HepG2 (cell line): ENCODE measurements around the gene TMCO2. TPM values are rescaled to one million over a fixed set of nuclear protein-coding genes. Genes with fewer than 3 reads are reported as not detected.

Experiments used
- AGO1 ChIP-seq: fragments of 200-400 bp; formaldehyde crosslinking; IDR thresholded peaks from 2 replicates; pipeline ENCODE4 v1.6.1; 2017; ENCODE audit warnings: mild to moderate bottlenecking, low read depth, low read length, moderate library complexity; ENCODE audit not compliant: poor library complexity, severe bottlenecking
- ATF7 ChIP-seq, 2 experiments: fragments of 450-650 bp in 1 of 2; sonication (generic) in 1 of 2; formaldehyde crosslinking in 1 of 2; IDR thresholded peaks; 2 replicates each; pipeline versions ENCODE4 v1.4.0 to v1.6.1; 2016 to 2020; ENCODE audit warnings: antibody characterized with exemption in 1 of 2, mild to moderate bottlenecking in 1 of 2, missing genetic modification reagents in 1 of 2
- CEBPB ChIP-seq: IDR thresholded peaks from 2 replicates; pipeline ENCODE4 v1.6.1; 2011; ENCODE audit warnings: low read depth, low read length, improper control_type of control experiment, borderline replicate concordance
- CREB1 ChIP-seq, 2 experiments: fragments of 450-650 bp in 1 of 2; IDR thresholded peaks; 2 replicates each; pipeline ENCODE4 v1.6.1; 2016 to 2017; ENCODE audit warnings: control low read depth in 1 of 2, mild to moderate bottlenecking in 1 of 2, missing compliant biosample characterization in 1 of 2, missing genetic modification characterization in 1 of 2
- DR1 ChIP-seq: sonication (generic); formaldehyde crosslinking; IDR thresholded peaks from 2 replicates; pipeline ENCODE4 v1.8.0; 2021; ENCODE audit warnings: mild to moderate bottlenecking, missing genetic modification reagents, inconsistent platforms
- FOSL2 ChIP-seq: sonication (generic); formaldehyde crosslinking; IDR thresholded peaks from 2 replicates; pipeline ENCODE4 v1.4.0; 2020; ENCODE audit warnings: missing genetic modification reagents
- HNF4A ChIP-seq: sonication (generic); formaldehyde crosslinking; IDR thresholded peaks from 2 replicates; pipeline ENCODE4 v1.4.0; 2020; ENCODE audit warnings: missing genetic modification reagents
- HNF4G ChIP-seq, 2 experiments: sonication (generic) in 1 of 2; formaldehyde crosslinking in 1 of 2; IDR thresholded peaks; 2 replicates each; pipeline versions ENCODE4 v1.4.0 to v1.6.1; 2011 to 2020; ENCODE audit warnings: borderline replicate concordance in 2 of 2, low read depth in 2 of 2, mild to moderate bottlenecking in 2 of 2, low read length in 1 of 2, missing genetic modification reagents in 1 of 2, moderate library complexity in 1 of 2
- KDM2A ChIP-seq: sonication (generic); formaldehyde crosslinking; IDR thresholded peaks from 2 replicates; pipeline ENCODE4 v1.4.0; 2020; ENCODE audit warnings: low read depth, missing genetic modification reagents, borderline replicate concordance
- KDM6A ChIP-seq: IDR thresholded peaks from 2 replicates; pipeline ENCODE4 v1.6.1; 2016; ENCODE audit warnings: low read depth
- LCORL ChIP-seq, 2 experiments: fragments of 450-650 bp in 1 of 2; sonication (generic) in 1 of 2; formaldehyde crosslinking in 1 of 2; IDR thresholded peaks; 2 replicates each; pipeline versions ENCODE4 v1.5.0 to v1.6.1; 2017 to 2020; ENCODE audit warnings: antibody characterized with exemption in 1 of 2, missing genetic modification reagents in 1 of 2
- NAIF1 ChIP-seq: sonication (generic); formaldehyde crosslinking; IDR thresholded peaks from 2 replicates; pipeline ENCODE4 v1.5.0; 2020; ENCODE audit warnings: mild to moderate bottlenecking, missing genetic modification reagents, borderline replicate concordance
- RCOR2 ChIP-seq: IDR thresholded peaks from 2 replicates; pipeline ENCODE4 v1.6.1; 2016; ENCODE audit warnings: missing biosample characterization, missing genetic modification reagents
- RELA ChIP-seq: sonication (generic); formaldehyde crosslinking; IDR thresholded peaks from 2 replicates; pipeline ENCODE4 v1.4.0; 2020; ENCODE audit warnings: missing genetic modification reagents
- SMAD1 ChIP-seq: sonication (generic); formaldehyde crosslinking; IDR thresholded peaks from 2 replicates; pipeline ENCODE4 v1.4.0; 2020; ENCODE audit warnings: missing genetic modification reagents, low read depth, mild to moderate bottlenecking, borderline replicate concordance
- SMARCC2 ChIP-seq: fragments of 450-650 bp; IDR thresholded peaks from 2 replicates; pipeline ENCODE4 v1.6.1; 2017; ENCODE audit warnings: antibody characterized with exemption, mild to moderate bottlenecking
- SOX6 ChIP-seq, 2 experiments: fragments of 450-650 bp in 1 of 2; sonication (generic) in 1 of 2; formaldehyde crosslinking in 1 of 2; IDR thresholded peaks; 2 replicates each; pipeline versions ENCODE4 v1.4.0 to v1.6.1; 2017 to 2020; ENCODE audit warnings: antibody characterized with exemption in 1 of 2, mild to moderate bottlenecking in 1 of 2, missing genetic modification reagents in 1 of 2
- SPEN ChIP-seq: sonication (generic); formaldehyde crosslinking; IDR thresholded peaks from 2 replicates; pipeline ENCODE4 v1.5.1; 2020; ENCODE audit warnings: low read depth, mild to moderate bottlenecking, missing genetic modification reagents
- TBL1XR1 ChIP-seq: fragments of 150-350 bp; IDR thresholded peaks from 2 replicates; pipeline ENCODE4 v1.6.1; 2014; ENCODE audit warnings: borderline replicate concordance, low read length; ENCODE audit not compliant: partially characterized antibody
- U2AF2 ChIP-seq: fragments of 200-400 bp; formaldehyde crosslinking; IDR thresholded peaks from 2 replicates; pipeline ENCODE4 v1.6.1; 2017; ENCODE audit warnings: low read depth, mild to moderate bottlenecking, low read length
- ZC3H4 ChIP-seq: sonication (generic); formaldehyde crosslinking; IDR thresholded peaks from 2 replicates; pipeline ENCODE4 v1.4.0; 2020; ENCODE audit warnings: missing genetic modification reagents, borderline replicate concordance
- ZFP36 ChIP-seq: fragments of 150-350 bp; IDR thresholded peaks from 2 replicates; pipeline ENCODE4 v1.6.1; 2018; ENCODE audit warnings: borderline replicate concordance, low read length, low read depth; ENCODE audit not compliant: partially characterized antibody
- ZKSCAN5 ChIP-seq: sonication (generic); formaldehyde crosslinking; IDR thresholded peaks from 2 replicates; pipeline ENCODE4 v1.5.1; 2020; ENCODE audit warnings: mild to moderate bottlenecking, missing genetic modification reagents
- ZZZ3 ChIP-seq: sonication (generic); formaldehyde crosslinking; IDR thresholded peaks from 2 replicates; pipeline ENCODE4 v1.4.0; 2020; ENCODE audit warnings: missing genetic modification reagents, mild to moderate bottlenecking, borderline replicate concordance
- polyA plus RNA-seq, 8 experiments: library from polyadenylated mRNA; depleted of rRNA in 3 of 8; stranded (reverse) in 7 of 8; unstranded in 1 of 8; fragments of >200 nt; fragmentation: Illumina TruSeq in 4 of 8; extraction: Trizol in 4 of 8; gene quantifications; 2 replicates each; pipeline versions ENCODE4 v1.2.1 to v1.2.3, GENCODE V29; 2011 to 2016; ENCODE audit warnings: low read depth in 4 of 8, missing spikeins in 1 of 8, mixed read lengths in 1 of 8; ENCODE audit not compliant: insufficient read depth in 1 of 8
- total RNA-seq, 5 experiments: library from RNA; depleted of rRNA; stranded (reverse); fragments of >200 nt; fragmentation: Illumina TruSeq; extraction: Trizol; gene quantifications; 2 replicates each; pipeline ENCODE4 v1.2.3, GENCODE V29; 2016; ENCODE audit warnings: low read depth in 1 of 5
- TF ChIP-seq, protein P1 (sequence below): sonication (generic); formaldehyde crosslinking; conservative IDR thresholded peaks from 2 replicates; pipeline ENCODE4 v1.4.0; 2020; ENCODE audit warnings: missing genetic modification reagents
- TF ChIP-seq, protein P2 (sequence below), 2 experiments: sonication (generic) in 1 of 2; formaldehyde crosslinking in 1 of 2; IDR thresholded peaks; 2 replicates each; pipeline versions ENCODE4 v1.4.0 to v1.6.1; 2018 to 2020; ENCODE audit warnings: missing genetic modification reagents in 2 of 2, borderline replicate concordance in 1 of 2, low read depth in 1 of 2, mild to moderate bottlenecking in 1 of 2, missing biosample characterization in 1 of 2

The TMCO2 gene
- total and polyA plus RNA-seq, 2 of the 13 experiments (the other 11 are each of a cell fraction or from before 2014, with no cell fraction given), result not detected

DNA sequence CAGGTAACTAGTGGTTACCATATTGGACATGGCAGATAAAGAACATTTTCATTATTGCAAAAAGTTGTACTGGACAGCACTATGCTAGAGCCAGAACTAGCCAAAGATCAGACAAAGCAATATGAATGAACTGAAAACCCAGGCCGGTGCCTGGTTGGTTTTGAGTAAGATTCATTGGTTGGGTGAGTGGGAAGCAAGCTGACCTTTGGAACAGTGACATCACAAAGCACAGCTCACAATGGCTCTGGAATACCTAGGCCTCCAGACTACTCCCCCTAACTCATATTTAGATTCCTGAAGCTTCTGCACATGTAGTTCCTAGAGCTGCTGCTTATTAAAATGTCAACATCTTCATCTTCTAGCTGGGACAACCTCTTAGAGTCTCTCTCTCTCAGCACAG lies at the start of gene TMCO2 (continued):
- no peak for TF ChIP-seq SOX6 (IDR thresholded peaks at IDR 0.05)
- TF ChIP-seq SOX6 (CRISPR knock-in tag; IDR thresholded peaks at IDR 0.05), result peak; percentile 64
- TF ChIP-seq HNF4A (CRISPR knock-in tag), result peak; percentile 78
- TF ChIP-seq SMAD1 (CRISPR knock-in tag), result no peak
- TF ChIP-seq RCOR2, result no peak
- TF ChIP-seq FOSL2 (CRISPR knock-in tag), result 0 out of 2 replicates have a peak, but pooled peaks have one; percentile 20
- TF ChIP-seq AGO1, result no peak
- no peak for TF ChIP-seq LCORL (IDR thresholded peaks at IDR 0.05)
- TF ChIP-seq LCORL (CRISPR knock-in tag; IDR thresholded peaks at IDR 0.05), result 0 out of 2 replicates have a peak, but pooled peaks have one; percentile 30
- peak; percentile 9; the same call in 1 of the 2 replicates for TF ChIP-seq ATF7 (IDR thresholded peaks at IDR 0.05)
- no peak for TF ChIP-seq ATF7 (CRISPR knock-in tag; IDR thresholded peaks at IDR 0.05)
- no peak for TF ChIP-seq KDM2A (CRISPR knock-in tag)
- TF ChIP-seq, protein P1, sequence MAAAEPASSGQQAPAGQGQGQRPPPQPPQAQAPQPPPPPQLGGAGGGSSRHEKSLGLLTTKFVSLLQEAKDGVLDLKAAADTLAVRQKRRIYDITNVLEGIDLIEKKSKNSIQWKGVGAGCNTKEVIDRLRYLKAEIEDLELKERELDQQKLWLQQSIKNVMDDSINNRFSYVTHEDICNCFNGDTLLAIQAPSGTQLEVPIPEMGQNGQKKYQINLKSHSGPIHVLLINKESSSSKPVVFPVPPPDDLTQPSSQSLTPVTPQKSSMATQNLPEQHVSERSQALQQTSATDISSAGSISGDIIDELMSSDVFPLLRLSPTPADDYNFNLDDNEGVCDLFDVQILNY (CRISPR knock-in tag), result no peak
- TF ChIP-seq DR1 (CRISPR knock-in tag), result no peak
- TF ChIP-seq ZC3H4 (CRISPR knock-in tag), result no peak
- TF ChIP-seq, protein P2, sequence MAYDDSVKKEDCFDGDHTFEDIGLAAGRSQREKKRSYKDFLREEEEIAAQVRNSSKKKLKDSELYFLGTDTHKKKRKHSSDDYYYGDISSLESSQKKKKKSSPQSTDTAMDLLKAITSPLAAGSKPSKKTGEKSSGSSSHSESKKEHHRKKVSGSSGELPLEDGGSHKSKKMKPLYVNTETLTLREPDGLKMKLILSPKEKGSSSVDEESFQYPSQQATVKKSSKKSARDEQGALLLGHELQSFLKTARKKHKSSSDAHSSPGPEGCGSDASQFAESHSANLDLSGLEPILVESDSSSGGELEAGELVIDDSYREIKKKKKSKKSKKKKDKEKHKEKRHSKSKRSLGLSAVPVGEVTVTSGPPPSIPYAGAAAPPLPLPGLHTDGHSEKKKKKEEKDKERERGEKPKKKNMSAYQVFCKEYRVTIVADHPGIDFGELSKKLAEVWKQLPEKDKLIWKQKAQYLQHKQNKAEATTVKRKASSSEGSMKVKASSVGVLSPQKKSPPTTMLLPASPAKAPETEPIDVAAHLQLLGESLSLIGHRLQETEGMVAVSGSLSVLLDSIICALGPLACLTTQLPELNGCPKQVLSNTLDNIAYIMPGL (CRISPR knock-in tag; IDR thresholded peaks at IDR 0.05; ENCODE audit: borderline replicate concordance in 1 of 2, low read depth in 1 of 2), result no peak
- TF ChIP-seq CEBPB, result no peak
- TF ChIP-seq SPEN (CRISPR knock-in tag), result peak; percentile 22; the same call in 1 of the 2 replicates
- no peak for TF ChIP-seq ZKSCAN5
- peak; percentile 66 for TF ChIP-seq CREB1 (IDR thresholded peaks at IDR 0.05)
- TF ChIP-seq CREB1 (CRISPR knock-in tag; IDR thresholded peaks at IDR 0.05), result peak; percentile 81
- no peak for TF ChIP-seq RELA
- no peak for TF ChIP-seq U2AF2
- 0 out of 2 replicates have a peak, but pooled peaks have one; percentile 45 for TF ChIP-seq NAIF1
- no peak for TF ChIP-seq ZFP36
- TF ChIP-seq HNF4G (IDR thresholded peaks at IDR 0.05; ENCODE audit: borderline replicate concordance, low read depth, low read length), result peak; percentile 80
- TF ChIP-seq HNF4G (CRISPR knock-in tag; IDR thresholded peaks at IDR 0.05; ENCODE audit: borderline replicate concordance, low read depth), result no peak; the same call in 1 of the 2 replicates
- TF ChIP-seq SMARCC2, result no peak
- TF ChIP-seq KDM6A (CRISPR knock-in tag), result no peak
- TF ChIP-seq ZZZ3, result no peak
- no peak for TF ChIP-seq TBL1XR1
